Mesangial cell (primary cell): ENCODE data around the gene VPS9D1. TPM values are rescaled to one million over a fixed set of nuclear protein-coding genes. Genes with fewer than 3 reads are reported as not detected.

Source experiments
- total RNA-seq: library from RNA; depleted of rRNA; stranded (reverse); fragments of >200 nt; gene quantifications from 2 replicates; pipeline ENCODE4 v1.2.3, GENCODE V29; 2015

VPS9D1 gene
- 5.4 and 22.3 TPM in 2 replicates for total RNA-seq

GRCh38 chr16:89720813-89721545 lies at the start of gene VPS9D1, which contains the start of gene ZNF276:
Gene VPS9D1 (minus strand): TSS chr16:89720898. CDS start chr16:89720861, 37 bp downstream.
Gene ZNF276 (plus strand): TSS chr16:89721537. CDS start chr16:89721641, 104 bp downstream.

GRCh38 chr16:89701425-89702406 lies 19.0 kb downstream of the VPS9D1 start, which contains the start of gene SPATA2L:
Gene SPATA2L (minus strand): TSS chr16:89701705. CDS start chr16:89701232, 473 bp downstream.

GRCh38 chr16:89686520-89687091 lies 34.1 kb downstream of the VPS9D1 start, which contains the start of gene CDK10:
Gene CDK10 (plus strand): TSS chr16:89686689. CDS start chr16:89686711, 22 bp downstream.

GRCh38 chr16:89657442-89658220 lies 63.1 kb downstream of the VPS9D1 start, which contains the start of the genes CHMP1A and SPATA33:
Gene CHMP1A (minus strand): TSS chr16:89657708. CDS start chr16:89657588, 120 bp downstream.
Gene SPATA33 (plus strand): TSS chr16:89657836. CDS start chr16:89657912, 76 bp downstream.

Other genes starting within 250 kb of the VPS9D1 start
- 74.6 and 78.3 TPM in 2 replicates for gene ANKRD11, start 230.3 kb downstream of the VPS9D1 start, total RNA-seq
- gene SPG7, start 212.5 kb downstream of the VPS9D1 start, total RNA-seq, result 113 and 119 TPM in 2 replicates
- gene RPL13, start 160.2 kb downstream of the VPS9D1 start, total RNA-seq, result 5,235 and 7,154 TPM in 2 replicates
- gene CPNE7, start 145.1 kb downstream of the VPS9D1 start, total RNA-seq, result 60.1 and 66.8 TPM in 2 replicates
- 1.5 and 29.3 TPM in 2 replicates for gene DPEP1, start 107.3 kb downstream of the VPS9D1 start, total RNA-seq
- 82.9 and 106 TPM in 2 replicates for gene CHMP1A, start 63.2 kb downstream of the VPS9D1 start, total RNA-seq
- gene SPATA33, start 63.1 kb downstream of the VPS9D1 start, total RNA-seq, result 7.5 and 9.9 TPM in 2 replicates
- 74.3 and 76.7 TPM in 2 replicates for gene CDK10, start 34.2 kb downstream of the VPS9D1 start, total RNA-seq
- gene SPATA2L, start 19.2 kb downstream of the VPS9D1 start, total RNA-seq, result 8.1 and 20.7 TPM in 2 replicates
- 11.7 and 24.8 TPM in 2 replicates for gene ZNF276, start 639 bp upstream of the VPS9D1 start, total RNA-seq
- 7.7 and 38.1 TPM in 2 replicates for gene FANCA, start 95.7 kb upstream of the VPS9D1 start, total RNA-seq
- 1.5 and 5.8 TPM in 2 replicates for gene SPIRE2, start 107.6 kb upstream of the VPS9D1 start, total RNA-seq
- gene TCF25, start 152.7 kb upstream of the VPS9D1 start, total RNA-seq, result 103 and 206 TPM in 2 replicates
- gene MC1R, start 198.0 kb upstream of the VPS9D1 start, total RNA-seq, result 2.9 and 4.3 TPM in 2 replicates
- gene TUBB3, start 202.4 kb upstream of the VPS9D1 start, total RNA-seq, result 488 and 691 TPM in 2 replicates
- gene DEF8, start 227.9 kb upstream of the VPS9D1 start, total RNA-seq, result 100 and 137 TPM in 2 replicates